Measurements from ENCODE around the gene PAX3. TPM values are rescaled to one million over a fixed set of nuclear protein-coding genes. Genes with fewer than 3 reads are reported as not detected.

Gene PAX3
- total RNA-seq, 1 donor from 2014 or later = not detected

DNA sequence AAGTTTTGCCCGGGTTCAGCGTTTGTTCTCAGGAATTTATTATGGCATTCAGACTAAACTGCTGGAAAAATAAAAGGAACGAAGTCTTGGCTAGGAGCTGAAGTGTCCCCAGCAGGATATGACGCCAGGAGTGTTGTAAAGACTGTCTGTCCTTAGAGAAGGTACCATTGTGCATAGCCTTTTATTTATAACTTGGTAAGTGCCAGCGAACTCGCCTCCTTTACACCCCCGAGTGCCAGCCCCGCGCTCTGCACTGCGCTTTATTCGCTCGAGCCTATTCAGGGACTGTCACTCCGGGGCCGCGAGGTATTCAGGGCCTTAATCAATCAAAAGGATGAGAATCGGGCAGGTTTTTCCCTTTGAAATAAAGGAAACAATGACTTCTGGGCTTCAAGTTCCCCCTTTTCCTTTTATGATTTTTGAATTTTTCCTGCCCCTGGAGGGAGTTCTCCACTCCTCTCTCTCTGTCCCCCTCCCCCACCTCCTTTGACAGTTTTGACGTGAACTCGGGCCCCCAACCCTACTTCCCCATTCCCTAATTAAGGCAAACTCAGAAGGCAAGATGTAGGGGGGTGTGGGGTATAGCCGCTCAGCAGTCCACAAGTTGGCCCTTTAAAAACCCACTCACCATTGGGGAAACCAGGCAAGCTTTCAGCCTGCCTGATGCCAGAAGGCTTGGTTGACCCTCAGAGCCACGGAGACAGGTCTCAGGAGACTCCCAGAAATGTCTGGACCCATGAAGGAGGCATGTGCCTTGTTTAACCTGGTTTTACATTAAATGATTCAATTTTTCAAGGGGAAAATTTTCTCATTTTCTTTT is 1.3 kb upstream of the PAX3 start:
- ATAC-seq (no peak), DNase-seq (ENCODE audit: low spot score) (no peak)

DNA sequence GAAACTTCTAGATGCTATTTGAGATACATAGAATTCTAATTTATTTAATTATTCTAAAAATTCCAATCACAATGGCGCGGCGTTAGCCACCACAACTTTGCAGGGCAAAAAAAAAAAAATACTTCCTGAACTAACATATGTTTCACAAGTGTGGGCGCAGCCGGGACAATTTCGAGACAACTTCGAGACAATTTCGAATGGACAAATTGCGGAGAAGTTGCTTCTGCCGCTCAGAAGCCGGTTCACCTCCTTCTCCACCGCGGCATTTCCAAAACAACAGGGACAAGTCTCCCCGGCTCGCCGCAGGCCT is 842 bp downstream of the PAX3 start:
- ATAC-seq (no peak), DNase-seq (ENCODE audit: low spot score) (no peak)

- no peak for ATAC-seq
Measured at GRCh38 chr2:222297600-222297935, 1.2 kb downstream of the PAX3 start.

GRCh38 chr2:222296911-222297599 is 1.7 kb downstream of the PAX3 start:
- DNase-seq (ENCODE audit: low spot score) (no peak), ATAC-seq (no peak)

More at GRCh38 chr2:222297600-222297935, 1.2 kb downstream of the PAX3 start:
- DNase-seq (ENCODE audit: low spot score) = no peak

GRCh38 chr2:222296311-222296741 is 2.5 kb downstream of the PAX3 start:
- DNase-seq (ENCODE audit: low spot score) (no peak), ATAC-seq (no peak)

GRCh38 chr2:222295368-222296062 is 3.3 kb downstream of the PAX3 start:
- ATAC-seq (no peak), DNase-seq (ENCODE audit: low spot score) (no peak)

DNA sequence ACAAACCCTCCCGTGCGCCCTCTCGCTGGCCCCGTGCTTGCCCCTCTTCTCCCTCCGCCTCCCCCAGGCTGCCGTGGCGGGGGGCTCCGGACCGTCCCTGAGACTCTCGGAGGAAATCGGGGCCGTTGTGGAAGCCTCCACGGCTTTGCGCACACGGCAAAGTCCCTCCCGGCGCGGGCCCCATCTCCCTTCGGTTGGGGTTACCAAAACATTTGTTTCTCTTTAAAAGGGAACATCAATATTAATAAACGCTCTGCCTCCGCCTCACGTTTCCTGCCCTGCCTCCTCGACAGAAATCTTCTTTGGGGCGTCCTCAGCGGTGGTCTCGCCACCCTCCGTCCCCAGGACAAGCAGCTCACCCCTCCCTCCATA is 3.8 kb downstream of the PAX3 start:
- DNase-seq (ENCODE audit: low spot score) (no peak), ATAC-seq (no peak)

DNA sequence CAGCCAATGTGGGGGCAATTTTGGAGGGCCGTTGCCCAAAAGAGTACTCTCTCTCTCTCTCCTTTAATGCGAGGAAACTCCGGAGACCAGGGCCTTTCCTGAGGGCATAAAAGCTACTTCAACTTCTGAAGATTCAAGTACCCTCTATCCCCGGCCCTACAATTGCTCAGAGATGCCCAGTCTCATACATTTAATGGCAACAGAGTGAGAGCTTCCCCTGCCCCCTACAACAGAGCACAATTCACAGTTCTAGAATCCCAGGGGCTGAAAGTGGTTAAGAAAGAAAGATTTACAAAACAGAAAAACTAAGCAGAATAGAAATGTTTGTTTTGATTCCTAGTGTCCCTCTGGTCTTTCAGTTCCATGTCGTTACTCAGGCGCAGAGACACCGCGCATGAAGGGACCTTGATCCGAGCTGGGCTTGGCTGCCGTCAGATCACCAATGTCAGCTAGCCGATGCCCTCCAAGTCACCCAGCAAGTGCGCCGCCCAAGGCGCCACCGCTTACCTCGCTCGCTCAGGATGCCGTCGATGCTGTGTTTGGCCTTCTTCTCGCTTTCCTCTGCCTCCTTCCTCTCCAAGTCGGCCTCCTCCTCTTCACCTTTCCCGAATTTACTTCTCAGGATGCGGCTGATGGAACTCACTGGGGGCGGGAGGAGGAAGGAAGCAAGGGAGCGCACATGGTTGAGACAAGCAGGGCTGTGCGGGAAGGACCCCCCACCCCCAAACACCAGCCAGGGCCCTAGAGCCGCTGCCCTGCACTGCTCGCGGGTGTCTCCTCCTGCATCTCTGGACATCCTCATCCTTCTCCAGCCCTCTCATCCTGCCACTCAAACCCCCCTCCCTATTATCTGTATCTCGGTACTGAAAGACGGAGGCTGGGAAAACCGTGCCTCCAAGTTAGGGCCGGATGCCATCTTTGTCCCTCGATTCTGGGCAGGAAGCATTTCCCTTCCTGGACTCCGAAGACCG is 4.9 kb downstream of the PAX3 start:
- ATAC-seq (no peak), DNase-seq (ENCODE audit: low spot score) (no peak)

GRCh38 chr2:222292149-222293134 is 6.4 kb downstream of the PAX3 start:
- ATAC-seq (no peak), DNase-seq (ENCODE audit: low spot score) (no peak)

DNA sequence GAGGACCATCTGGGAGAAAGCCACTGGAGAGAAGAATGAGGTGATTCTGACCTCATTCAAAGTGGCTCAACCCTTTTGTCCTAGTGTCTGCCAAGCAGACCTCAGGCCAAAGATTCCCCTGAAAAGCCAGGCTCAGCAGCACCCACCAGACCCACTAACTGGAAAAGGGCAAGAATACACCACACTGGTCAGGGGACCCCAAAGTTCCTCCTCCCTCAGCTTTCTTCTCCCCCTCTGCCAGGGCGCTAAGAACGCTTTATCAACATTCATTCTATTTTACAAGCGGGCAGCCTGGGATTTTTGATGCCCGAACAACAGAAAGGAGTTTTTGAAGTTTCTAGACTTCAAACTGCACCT is 7.3 kb downstream of the PAX3 start:
- ATAC-seq = no peak

DNA sequence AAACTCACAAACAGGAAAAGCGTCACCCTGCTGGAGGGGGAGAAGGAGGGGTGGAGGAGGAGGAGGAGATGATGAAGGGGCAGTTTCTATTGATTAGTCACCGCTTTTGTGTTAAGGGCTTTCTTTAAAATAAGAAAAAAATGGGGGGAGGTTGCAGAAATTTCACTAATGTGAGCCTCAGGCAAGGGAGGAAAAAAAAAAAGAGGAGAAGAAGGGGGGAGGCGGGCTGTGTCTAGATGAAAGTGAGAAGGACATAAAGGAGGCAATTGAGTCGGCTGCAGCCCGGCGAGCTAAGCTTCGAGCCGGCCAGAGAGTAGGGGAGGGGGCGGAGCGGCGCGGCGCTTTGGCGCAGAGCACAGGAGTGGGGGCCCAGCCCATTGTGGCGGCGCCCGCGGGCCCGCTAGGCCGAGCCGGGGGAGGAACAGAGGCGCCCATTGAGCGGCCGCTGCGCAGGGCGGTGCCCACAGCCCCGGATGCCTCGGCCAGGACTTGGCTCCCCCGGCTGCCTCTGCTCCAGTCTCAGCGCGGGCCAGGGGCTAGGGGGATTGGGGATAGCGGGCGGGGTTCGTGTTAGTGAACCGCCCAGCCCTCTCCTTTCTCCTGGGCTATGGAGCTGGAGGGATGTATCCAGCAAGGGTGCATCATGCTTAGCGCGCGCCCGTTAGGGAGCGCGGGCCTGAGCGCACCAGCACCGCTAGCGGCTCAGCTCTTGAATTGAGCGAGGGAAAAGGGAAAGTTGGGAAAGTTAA is 7.9 kb downstream of the PAX3 start:
- DNase-seq (ENCODE audit: low spot score) (no peak), ATAC-seq (no peak)

More for the DNA sequence above, 7.3 kb downstream of the PAX3 start:
- DNase-seq (ENCODE audit: low spot score) = no peak

- DNase-seq (ENCODE audit: low spot score) (no peak), ATAC-seq (no peak)
Measured at GRCh38 chr2:222290401-222290735, 8.4 kb downstream of the PAX3 start.

DNA sequence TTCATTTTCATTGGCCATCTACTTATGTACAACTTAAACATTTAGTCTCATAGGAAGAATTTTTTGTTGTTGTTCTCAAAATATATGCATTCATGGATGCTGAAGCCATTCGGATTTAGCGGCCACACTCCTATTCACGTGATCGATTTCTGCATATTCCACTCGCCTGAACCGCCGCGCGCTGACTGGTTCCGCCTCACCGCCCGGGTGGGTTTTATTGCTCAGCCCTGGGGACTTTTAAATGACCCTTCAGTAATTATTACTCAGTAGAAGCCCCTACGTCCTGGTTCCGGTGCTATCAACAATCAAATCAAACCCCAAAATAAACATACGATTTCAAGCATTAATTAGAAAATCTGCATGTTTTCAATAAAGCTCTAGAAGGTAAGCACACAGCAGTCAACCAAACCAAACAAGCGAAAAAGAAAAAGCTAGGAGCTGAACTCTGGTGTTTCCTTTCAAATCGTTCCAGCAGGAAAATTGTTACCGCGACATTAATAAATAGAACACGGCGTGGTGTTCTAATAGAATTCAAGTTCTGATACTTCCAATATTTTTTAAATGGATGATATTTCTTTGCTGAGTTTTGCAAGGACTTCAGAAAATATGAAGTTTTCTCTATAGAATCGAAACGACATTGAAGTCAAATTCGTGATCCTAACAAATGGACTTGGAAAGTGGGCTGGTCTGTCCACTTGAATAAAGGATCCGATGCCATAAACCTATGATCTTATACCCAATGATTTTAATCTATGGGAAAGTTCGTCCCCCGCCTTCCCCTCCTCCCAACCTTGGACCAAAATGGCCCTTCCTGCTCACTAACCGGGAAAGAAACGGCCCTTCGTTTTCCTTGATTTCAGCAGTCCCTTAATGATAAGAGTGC is 9.3 kb downstream of the PAX3 start:
- DNase-seq (ENCODE audit: low spot score) = no peak
- no peak for ATAC-seq

DNA sequence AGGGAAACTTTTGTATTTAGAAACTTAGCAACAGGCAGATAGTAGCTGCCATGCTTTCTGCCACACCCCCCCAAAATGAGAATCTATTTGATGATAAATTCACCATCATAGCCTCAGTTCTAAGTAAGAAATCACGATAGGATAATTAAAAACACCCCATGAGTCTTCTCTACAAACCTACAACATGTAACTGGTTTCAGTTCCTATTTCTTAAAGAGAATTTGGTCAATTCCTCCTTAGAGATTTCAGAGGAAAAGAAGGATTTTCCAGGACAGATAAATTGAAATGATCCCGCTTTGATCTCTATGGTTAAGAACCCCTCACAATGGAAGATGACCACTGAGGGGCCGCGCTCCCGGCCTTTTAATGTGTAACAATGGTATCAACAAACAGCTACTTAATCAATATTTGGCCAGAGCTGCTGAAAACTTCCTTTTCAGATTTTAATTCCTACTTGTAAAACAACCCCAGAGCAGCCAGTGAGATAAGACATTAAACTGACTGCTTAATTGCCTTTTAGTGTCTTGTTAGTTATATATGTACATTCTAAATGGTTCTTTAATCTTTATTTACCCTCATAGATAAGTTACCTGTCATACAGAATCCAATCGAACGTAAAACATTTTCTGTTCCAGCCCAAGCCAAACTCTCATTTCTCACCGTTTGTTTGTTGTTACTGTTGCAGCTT is 10.1 kb downstream of the PAX3 start:
- no peak for DNase-seq (ENCODE audit: low spot score)
- no peak for ATAC-seq

- no peak for ATAC-seq
Measured at GRCh38 chr2:222287862-222288479, 10.8 kb downstream of the PAX3 start.

DNA sequence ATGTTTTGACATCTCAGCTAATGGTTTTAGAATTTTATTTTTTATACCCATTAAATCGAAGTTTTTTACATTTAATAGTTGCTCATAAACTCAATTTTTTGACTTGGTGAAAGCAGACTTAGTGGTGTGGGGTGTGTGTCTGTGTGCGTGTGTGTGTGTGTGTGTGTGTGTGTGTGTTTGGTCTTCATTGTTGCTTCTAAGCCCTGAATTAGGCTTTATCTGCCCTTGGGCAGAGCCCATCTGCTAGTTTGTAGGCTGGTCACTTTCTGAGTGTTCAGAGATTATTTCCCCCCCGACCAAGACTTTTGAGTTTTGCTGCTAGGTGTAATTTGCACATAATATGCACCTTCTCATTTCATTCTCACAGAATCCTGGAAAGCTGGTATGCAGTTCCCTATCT is 14.3 kb downstream of the PAX3 start:
- DNase-seq (ENCODE audit: low spot score) (no peak), ATAC-seq (no peak)

More at GRCh38 chr2:222287862-222288479, 10.8 kb downstream of the PAX3 start:
- no peak for DNase-seq (ENCODE audit: low spot score)

GRCh38 chr2:222283634-222284033 is 15.2 kb downstream of the PAX3 start:
- ATAC-seq (no peak), DNase-seq (ENCODE audit: low spot score) (no peak)

Data from left lobe of liver (tissue), 2 donors.